T-helper 1 cell treated with Interleukin-12 subunit alpha and Interleukin-12 subunit beta and Interleukin-4 antibody, amounts not matched to agents 30 μg/mL and 1 μg/mL, for 36 hours (primary cell): Measurements from ENCODE around the gene MICAL1.
A peak's percentile ranks its signal among the peaks of the same experiment; 100 is the strongest.

Experiments
- H3K27ac Mint-ChIP-seq: one replicate; pipeline ENCODE4 v1.8.0; 2021; ENCODE audit warnings: mild to moderate bottlenecking, mixed read lengths
- H3K27me3 Mint-ChIP-seq: one replicate; pipeline ENCODE4 v1.8.0; 2021; ENCODE audit warnings: low read depth, mixed read lengths
- H3K36me3 Mint-ChIP-seq: one replicate; pipeline ENCODE4 v1.8.0; 2021; ENCODE audit warnings: low read depth, mixed read lengths
- H3K4me1 Mint-ChIP-seq: one replicate; pipeline ENCODE4 v1.8.0; 2021; ENCODE audit warnings: low read depth, mixed read lengths
- H3K4me3 Mint-ChIP-seq: one replicate; pipeline ENCODE4 v1.8.0; 2021; ENCODE audit warnings: mild to moderate bottlenecking, moderate library complexity, mixed read lengths
- H3K9me3 Mint-ChIP-seq: one replicate; pipeline ENCODE4 v1.8.0; 2021; ENCODE audit warnings: mixed read lengths

MICAL1 gene

GRCh38 chr6:109441069-109441816 lies 14.3 kb downstream of the MICAL1 start:
- H3K27me3 Mint-ChIP-seq = no peaks in the 10 kb centered on the region
- no peaks in the 10 kb centered on the region for H3K9me3 Mint-ChIP-seq
- peaks cover 24% of the 10 kb centered on the region for H3K4me1 Mint-ChIP-seq
- H3K36me3 Mint-ChIP-seq = peaks cover 39% of the 10 kb centered on the region
- peak overlapping the region; percentile 89 for H3K27ac Mint-ChIP-seq
- peak overlapping the region; percentile 94 for H3K4me3 Mint-ChIP-seq

GRCh38 chr6:109440331-109441068 lies 15.1 kb downstream of the MICAL1 start, which contains the start of the genes PPIL6 and SMPD2:
Gene PPIL6 (minus strand): TSS chr6:109440628. CDS start chr6:109440590, 38 bp downstream.
Gene SMPD2 (plus strand): TSS chr6:109440724. CDS start chr6:109441122, 398 bp downstream.
- Mint-ChIP-seq H3K4me1 (peaks cover 24% of the 10 kb centered on the region), H3K9me3 (no peaks in the 10 kb centered on the region), H3K4me3 (peak within 1 kb of the TSS; percentile 94), H3K27me3 (no peaks in the 10 kb centered on the region), H3K36me3 (peaks cover 34% of the 10 kb centered on the region), H3K27ac (peak within 1 kb of the TSS; percentile 89)

- Mint-ChIP-seq H3K4me3 (no peak overlapping the region), H3K27ac (no peak overlapping the region), H3K27me3 (peaks cover 13% of the 10 kb centered on the region), H3K9me3 (no peaks in the 10 kb centered on the region), H3K36me3 (peaks cover under 1% of the 10 kb centered on the region), H3K4me1 (peaks cover 3% of the 10 kb centered on the region)
Measured at GRCh38 chr6:109436041-109436440, 19.5 kb downstream of the MICAL1 start.

- H3K27ac Mint-ChIP-seq = no peak overlapping the region
- peaks cover 21% of the 10 kb centered on the region for H3K27me3 Mint-ChIP-seq
- no peaks in the 10 kb centered on the region for H3K36me3 Mint-ChIP-seq
- no peaks in the 10 kb centered on the region for H3K9me3 Mint-ChIP-seq
- H3K4me3 Mint-ChIP-seq = no peak overlapping the region
- H3K4me1 Mint-ChIP-seq = no peaks in the 10 kb centered on the region
Measured at GRCh38 chr6:109434456-109434855, 21.1 kb downstream of the MICAL1 start.

GRCh38 chr6:109429496-109429895 lies 26.1 kb downstream of the MICAL1 start:
- H3K27ac Mint-ChIP-seq = no peak overlapping the region
- H3K27me3 Mint-ChIP-seq = peaks cover 27% of the 10 kb centered on the region
- H3K4me1 Mint-ChIP-seq = no peaks in the 10 kb centered on the region
- H3K36me3 Mint-ChIP-seq = no peaks in the 10 kb centered on the region
- no peak overlapping the region for H3K4me3 Mint-ChIP-seq
- H3K9me3 Mint-ChIP-seq = no peaks in the 10 kb centered on the region

GRCh38 chr6:109428889-109429477 lies 26.6 kb downstream of the MICAL1 start:
- Mint-ChIP-seq H3K36me3 (no peaks in the 10 kb centered on the region), H3K4me3 (no peak overlapping the region), H3K27me3 (peaks cover 27% of the 10 kb centered on the region), H3K4me1 (no peaks in the 10 kb centered on the region), H3K27ac (no peak overlapping the region), H3K9me3 (no peaks in the 10 kb centered on the region)

GRCh38 chr6:109424946-109425345 lies 30.6 kb downstream of the MICAL1 start:
- no peak overlapping the region for H3K27ac Mint-ChIP-seq
- no peaks in the 10 kb centered on the region for H3K36me3 Mint-ChIP-seq
- H3K27me3 Mint-ChIP-seq = peaks cover 9% of the 10 kb centered on the region
- no peaks in the 10 kb centered on the region for H3K4me1 Mint-ChIP-seq
- no peaks in the 10 kb centered on the region for H3K9me3 Mint-ChIP-seq
- H3K4me3 Mint-ChIP-seq = no peak overlapping the region

GRCh38 chr6:109421184-109421583 lies 34.4 kb downstream of the MICAL1 start:
- Mint-ChIP-seq H3K4me1 (no peaks in the 10 kb centered on the region), H3K36me3 (no peaks in the 10 kb centered on the region), H3K4me3 (no peak overlapping the region), H3K9me3 (no peaks in the 10 kb centered on the region), H3K27ac (no peak overlapping the region), H3K27me3 (peaks cover 2% of the 10 kb centered on the region)

GRCh38 chr6:109420751-109421150 lies 34.8 kb downstream of the MICAL1 start:
- peaks cover 2% of the 10 kb centered on the region for H3K27me3 Mint-ChIP-seq
- H3K27ac Mint-ChIP-seq = no peak overlapping the region
- no peaks in the 10 kb centered on the region for H3K4me1 Mint-ChIP-seq
- H3K36me3 Mint-ChIP-seq = no peaks in the 10 kb centered on the region
- H3K9me3 Mint-ChIP-seq = no peaks in the 10 kb centered on the region
- H3K4me3 Mint-ChIP-seq = no peak overlapping the region

GRCh38 chr6:109417646-109418045 lies 37.9 kb downstream of the MICAL1 start:
- Mint-ChIP-seq H3K4me3 (no peak overlapping the region), H3K27ac (no peak overlapping the region), H3K36me3 (no peaks in the 10 kb centered on the region), H3K9me3 (no peaks in the 10 kb centered on the region), H3K4me1 (no peaks in the 10 kb centered on the region), H3K27me3 (peaks cover 14% of the 10 kb centered on the region)

GRCh38 chr6:109411034-109411433 lies 44.5 kb downstream of the MICAL1 start:
- Mint-ChIP-seq H3K36me3 (no peaks in the 10 kb centered on the region), H3K4me3 (no peak overlapping the region), H3K27ac (no peak overlapping the region), H3K4me1 (no peaks in the 10 kb centered on the region), H3K27me3 (peaks cover 22% of the 10 kb centered on the region), H3K9me3 (no peaks in the 10 kb centered on the region)

- no peak overlapping the region for H3K27ac Mint-ChIP-seq
- no peaks in the 10 kb centered on the region for H3K9me3 Mint-ChIP-seq
- H3K27me3 Mint-ChIP-seq = peaks cover 3% of the 10 kb centered on the region
Measured at GRCh38 chr6:109406196-109406595, 49.4 kb downstream of the MICAL1 start.

GRCh38 chr6:109397020-109397419 lies 58.6 kb downstream of the MICAL1 start:
- Mint-ChIP-seq H3K27me3 (no peaks in the 10 kb centered on the region), H3K4me3 (no peak overlapping the region), H3K36me3 (no peaks in the 10 kb centered on the region), H3K27ac (no peak overlapping the region), H3K9me3 (no peaks in the 10 kb centered on the region), H3K4me1 (peaks cover 2% of the 10 kb centered on the region)

More at GRCh38 chr6:109406196-109406595, 49.4 kb downstream of the MICAL1 start:
- H3K4me3 Mint-ChIP-seq = no peak overlapping the region
- H3K4me1 Mint-ChIP-seq = no peaks in the 10 kb centered on the region
- no peaks in the 10 kb centered on the region for H3K36me3 Mint-ChIP-seq

- H3K4me3 Mint-ChIP-seq = no peak overlapping the region
- H3K27ac Mint-ChIP-seq = no peak overlapping the region
- H3K36me3 Mint-ChIP-seq = no peaks in the 10 kb centered on the region
- no peaks in the 10 kb centered on the region for H3K27me3 Mint-ChIP-seq
- H3K9me3 Mint-ChIP-seq = no peaks in the 10 kb centered on the region
- H3K4me1 Mint-ChIP-seq = peaks cover 2% of the 10 kb centered on the region
Measured at GRCh38 chr6:109396046-109396718, 59.4 kb downstream of the MICAL1 start.
